K562 (cell line): ENCODE measurements around the gene OSBPL3. TPM values are rescaled to one million over a fixed set of nuclear protein-coding genes. Genes with fewer than 3 reads are reported as not detected.
A peak's percentile ranks its signal among the peaks of the same experiment; 100 is the strongest.

Experiments
- DPF2 ChIP-seq: fragments of 450-650 bp; IDR thresholded peaks from 2 replicates; pipeline ENCODE4 v1.6.1; 2016
- E2F6 ChIP-seq, 2 experiments: IDR thresholded peaks; 2 replicates each; pipeline ENCODE4 v1.6.1; 2011; ENCODE audit warnings: borderline replicate concordance in 1 of 2, control low read depth in 1 of 2, low read depth in 1 of 2, low read length in 1 of 2, mild to moderate bottlenecking in 1 of 2, mixed read lengths in 1 of 2, moderate library complexity in 1 of 2; ENCODE audit not compliant: insufficient read depth in 1 of 2, insufficient read length in 1 of 2, poor library complexity in 1 of 2, severe bottlenecking in 1 of 2; ENCODE audit errors: extremely low read depth in 1 of 2
- ELF4 ChIP-seq: fragments of 450-650 bp; formaldehyde crosslinking; IDR thresholded peaks from 2 replicates; pipeline ENCODE4 v1.4.0; 2022; ENCODE audit warnings: missing genetic modification characterization
- ERF ChIP-seq: fragments of 450-650 bp; formaldehyde crosslinking; IDR thresholded peaks from 2 replicates; pipeline ENCODE4 v1.4.0; 2020; ENCODE audit warnings: mild to moderate bottlenecking, mixed read lengths
- EZH2 ChIP-seq: IDR thresholded peaks from 2 replicates; pipeline ENCODE4 v1.6.1; 2012; ENCODE audit warnings: low read depth, mild to moderate bottlenecking, inconsistent platforms, low read length, borderline replicate concordance
- FOXK1 ChIP-seq: sonication (generic); formaldehyde crosslinking; IDR thresholded peaks from 2 replicates; pipeline ENCODE4 v1.8.0; 2022; ENCODE audit warnings: missing genetic modification reagents, mild to moderate bottlenecking, borderline replicate concordance
- GABPA ChIP-seq: fragments of 200-800 bp; sonication (Bioruptor generic); conservative IDR thresholded peaks from 2 replicates; pipeline ENCODE4 v1.6.1; 2016; ENCODE audit warnings: low read depth, missing genetic modification characterization, missing compliant biosample characterization
- GTF2A2 ChIP-seq: IDR thresholded peaks from 2 replicates; pipeline ENCODE4 v1.6.1; 2016; ENCODE audit warnings: mild to moderate bottlenecking, missing genetic modification characterization, missing compliant biosample characterization
- KAT8 ChIP-seq: fragments of 450-650 bp; IDR thresholded peaks from 2 replicates; pipeline ENCODE4 v1.6.1; 2016; ENCODE audit warnings: low read depth, mild to moderate bottlenecking
- KHSRP ChIP-seq: fragments of 450-650 bp; IDR thresholded peaks from 2 replicates; pipeline ENCODE4 v1.6.1; 2017
- KLF6 ChIP-seq: fragments of 250-450 bp; sonication (Bioruptor Pico); IDR thresholded peaks from 2 replicates; pipeline ENCODE4 v1.4.0; 2020; ENCODE audit warnings: mild to moderate bottlenecking, moderate library complexity, borderline replicate concordance
- MAFF ChIP-seq: IDR thresholded peaks from 2 replicates; pipeline ENCODE4 v1.6.1; 2012; ENCODE audit warnings: low read length, improper control_type of control experiment
- MEF2D ChIP-seq: conservative IDR thresholded peaks from 2 replicates; pipeline ENCODE4 v1.6.1; 2016; ENCODE audit warnings: low read depth, missing genetic modification characterization, missing compliant biosample characterization
- NBN ChIP-seq: fragments of 450-650 bp; IDR thresholded peaks from 2 replicates; pipeline ENCODE4 v1.6.1; 2016; ENCODE audit warnings: low read depth, mild to moderate bottlenecking
- NFYB ChIP-seq: IDR thresholded peaks from 2 replicates; pipeline ENCODE4 v1.6.1; 2011; ENCODE audit warnings: mild to moderate bottlenecking, moderate library complexity; ENCODE audit not compliant: insufficient read length; ENCODE audit errors: extremely low read depth
- OTX1 ChIP-seq: fragments of 450-650 bp; formaldehyde crosslinking; IDR thresholded peaks from 2 replicates; pipeline ENCODE4 v1.4.0; 2022; ENCODE audit warnings: mild to moderate bottlenecking
- PATZ1 ChIP-seq: fragments of 250-450 bp; sonication (Bioruptor Pico); IDR thresholded peaks from 2 replicates; pipeline ENCODE4 v1.5.0; 2020; ENCODE audit warnings: mild to moderate bottlenecking, borderline replicate concordance
- PHF20 ChIP-seq: fragments of 450-650 bp; IDR thresholded peaks from 2 replicates; pipeline ENCODE4 v1.6.1; 2018; ENCODE audit not compliant: partially characterized antibody
- SMARCA4 ChIP-seq: fragments of 450-650 bp; IDR thresholded peaks from 2 replicates; pipeline ENCODE4 v1.6.1; 2016
- SRSF3 ChIP-seq: fragments of 200-400 bp; formaldehyde crosslinking; IDR thresholded peaks from 2 replicates; pipeline ENCODE4 v1.6.1; 2016; ENCODE audit warnings: mild to moderate bottlenecking, low read length, moderate library complexity; ENCODE audit not compliant: insufficient read depth
- SUPT5H ChIP-seq: fragments of 450-650 bp; IDR thresholded peaks from 2 replicates; pipeline ENCODE4 v1.6.1; 2016
- TAL1 ChIP-seq: fragments of 450-650 bp; IDR thresholded peaks from 2 replicates; pipeline ENCODE4 v1.6.1; 2016; ENCODE audit warnings: mild to moderate bottlenecking
- ZBTB2 ChIP-seq: fragments of 450-650 bp; IDR thresholded peaks from 2 replicates; pipeline ENCODE4 v1.6.1; 2016; ENCODE audit warnings: antibody characterized with exemption
- ZNF239 ChIP-seq: fragments of 250-450 bp; sonication (Bioruptor Pico); IDR thresholded peaks from 2 replicates; pipeline ENCODE4 v1.4.0; 2020; ENCODE audit warnings: mild to moderate bottlenecking
- polyA plus RNA-seq, 8 experiments: library from polyadenylated mRNA; depleted of rRNA in 4 of 8; stranded (reverse) in 5 of 8; unstranded in 3 of 8; fragments of >200 nt; fragmentation: Nextera tagmentation in 2 of 8; fragmentation: Illumina TruSeq in 1 of 8; extraction: Ambion mirVana in 2 of 8; extraction: Trizol in 1 of 8; gene quantifications; 2 replicates each; pipeline versions ENCODE4 v1.2.1 to v1.2.3, GENCODE V29; 2011 to 2014; ENCODE audit warnings: inconsistent platforms in 1 of 8, missing spikeins in 1 of 8
- total RNA-seq, 7 experiments: library from RNA; depleted of rRNA in 6 of 7; stranded (reverse); fragments of >200 nt in 6 of 7; fragmentation: Illumina TruSeq in 2 of 7; extraction: Trizol in 2 of 7; gene quantifications; 2 replicates each; pipeline versions ENCODE4 v1.2.1 to v1.2.3, GENCODE V29; 2011 to 2021; ENCODE audit warnings: low replicate concordance in 1 of 7
- TF ChIP-seq, protein P1 (sequence below): fragments of 250-450 bp; sonication (Bioruptor Pico); IDR thresholded peaks from 2 replicates; pipeline ENCODE4 v1.4.0; 2020; ENCODE audit warnings: borderline replicate concordance

OSBPL3 gene
- total and polyA plus RNA-seq, 9 of the 15 experiments (the other 6 are each of a cell fraction or from before 2014, with no cell fraction given): 4.8 to 37.2 (median 26.5) TPM

- TF ChIP-seq PATZ1 (CRISPR knock-in tag) (no peak), NBN (peak; percentile 77), SRSF3 (no peak), SMARCA4 (peak; percentile 81), KAT8 (no peak), ELF4 (peak; percentile 95), OTX1 (CRISPR knock-in tag) (peak; percentile 95), MAFF (no peak), EZH2 (no peak), DPF2 (peak; percentile 61), TAL1 (peak; percentile 14), PHF20 (peak; percentile 33), ZNF239 (CRISPR knock-in tag) (no peak), SUPT5H (peak; percentile 56; the same call in 1 of the 2 replicates), KHSRP (no peak), NFYB (no peak), GABPA (tag) (0 out of 2 replicates have a peak, but pooled peaks have one; percentile 32), GTF2A2 (no peak), ZBTB2 (0 out of 2 replicates have a peak, but pooled peaks have one; percentile 60), KLF6 (CRISPR knock-in tag) (no peak), FOXK1 (CRISPR knock-in tag) (no peak), ERF (CRISPR knock-in tag) (no peak), MEF2D (tag) (no peak), E2F6 (IDR thresholded peaks at IDR 0.05; ENCODE audit: borderline replicate concordance in 1 of 2, extremely low read depth in 1 of 2, insufficient read depth in 1 of 2, insufficient read length in 1 of 2, low read depth in 1 of 2, low read length in 1 of 2, poor library complexity in 1 of 2, severe bottlenecking in 1 of 2) (no peak)
- TF ChIP-seq, protein P1, sequence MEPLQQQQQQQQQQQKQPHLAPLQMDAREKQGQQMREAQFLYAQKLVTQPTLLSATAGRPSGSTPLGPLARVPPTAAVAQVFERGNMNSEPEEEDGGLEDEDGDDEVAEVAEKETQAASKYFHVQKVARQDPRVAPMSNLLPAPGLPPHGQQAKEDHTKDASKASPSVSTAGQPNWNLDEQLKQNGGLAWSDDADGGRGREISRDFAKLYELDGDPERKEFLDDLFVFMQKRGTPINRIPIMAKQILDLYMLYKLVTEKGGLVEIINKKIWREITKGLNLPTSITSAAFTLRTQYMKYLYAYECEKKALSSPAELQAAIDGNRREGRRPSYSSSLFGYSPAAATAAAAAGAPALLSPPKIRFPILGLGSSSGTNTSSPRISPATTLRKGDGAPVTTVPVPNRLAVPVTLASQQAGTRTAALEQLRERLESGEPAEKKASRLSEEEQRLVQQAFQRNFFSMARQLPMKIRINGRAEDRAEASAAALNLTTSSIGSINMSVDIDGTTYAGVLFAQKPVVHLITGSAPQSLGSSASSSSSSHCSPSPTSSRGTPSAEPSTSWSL (CRISPR knock-in tag): no peak; the same call in 1 of the 2 replicates
Observed at GRCh38 chr7:24793982-24794648, 185.9 kb downstream of the OSBPL3 start (continued).
